ENCODE measurements around the gene BCR.
"Not testable (repeated sequence)": the region's sequence is repeated elsewhere in the genome, so short reads cannot be mapped to it uniquely, and the experiment has no call there.

DNA sequence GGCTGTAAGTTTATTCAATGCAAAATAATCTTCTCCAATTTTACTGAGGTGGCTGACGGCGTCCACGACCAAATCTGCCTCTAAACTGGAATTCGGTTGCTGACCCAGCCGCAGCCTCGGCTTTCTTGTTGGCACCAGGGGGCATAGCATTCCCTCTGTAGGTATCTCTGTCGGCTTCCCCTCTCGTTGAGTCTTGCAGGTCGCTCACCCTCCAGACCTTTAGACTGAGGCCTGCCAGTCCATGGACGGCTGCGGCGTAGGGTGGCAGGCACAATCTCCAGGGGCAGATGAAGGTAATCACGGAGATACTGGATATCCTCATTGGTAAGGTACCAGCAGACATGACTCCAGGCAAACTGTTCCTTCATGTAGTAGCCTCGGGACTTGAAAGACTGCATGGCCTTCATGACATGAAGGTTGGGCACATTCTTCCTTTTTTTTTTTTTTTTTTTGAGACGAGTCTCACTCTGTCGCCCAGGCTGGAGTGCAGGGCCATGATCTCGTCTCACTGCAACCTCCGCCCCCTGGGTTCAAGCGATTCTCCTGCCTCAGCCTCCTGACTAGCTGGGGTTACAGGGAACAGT, 142.3 kb downstream of the BCR start:
- not testable (repeated sequence) for TF ChIP-seq EZH2 (IDR thresholded peaks at IDR 0.05; ENCODE audit: borderline replicate concordance); EZH2phosphoT487 (IDR thresholded peaks at IDR 0.05; ENCODE audit: low read depth, severe bottlenecking, unreplicated experiment)
- TF ChIP-seq, protein P1, sequence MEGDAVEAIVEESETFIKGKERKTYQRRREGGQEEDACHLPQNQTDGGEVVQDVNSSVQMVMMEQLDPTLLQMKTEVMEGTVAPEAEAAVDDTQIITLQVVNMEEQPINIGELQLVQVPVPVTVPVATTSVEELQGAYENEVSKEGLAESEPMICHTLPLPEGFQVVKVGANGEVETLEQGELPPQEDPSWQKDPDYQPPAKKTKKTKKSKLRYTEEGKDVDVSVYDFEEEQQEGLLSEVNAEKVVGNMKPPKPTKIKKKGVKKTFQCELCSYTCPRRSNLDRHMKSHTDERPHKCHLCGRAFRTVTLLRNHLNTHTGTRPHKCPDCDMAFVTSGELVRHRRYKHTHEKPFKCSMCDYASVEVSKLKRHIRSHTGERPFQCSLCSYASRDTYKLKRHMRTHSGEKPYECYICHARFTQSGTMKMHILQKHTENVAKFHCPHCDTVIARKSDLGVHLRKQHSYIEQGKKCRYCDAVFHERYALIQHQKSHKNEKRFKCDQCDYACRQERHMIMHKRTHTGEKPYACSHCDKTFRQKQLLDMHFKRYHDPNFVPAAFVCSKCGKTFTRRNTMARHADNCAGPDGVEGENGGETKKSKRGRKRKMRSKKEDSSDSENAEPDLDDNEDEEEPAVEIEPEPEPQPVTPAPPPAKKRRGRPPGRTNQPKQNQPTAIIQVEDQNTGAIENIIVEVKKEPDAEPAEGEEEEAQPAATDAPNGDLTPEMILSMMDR (IDR thresholded peaks at IDR 0.05; ENCODE audit: poor library complexity) = not testable (repeated sequence)

Measured in hepatocyte (in vitro differentiated cells).